HepG2 (cell line): ENCODE data around the gene NDRG3. TPM values are rescaled to one million over a fixed set of nuclear protein-coding genes. Genes with fewer than 3 reads are reported as not detected.

Source experiments
- ATAC-seq: fragments of 200-7000 bp; cut with Tn5 transposase; 3 replicates; pipeline ENCODE4 v1.9.1; 2020; ENCODE audit warnings: mild to moderate bottlenecking, moderate library complexity
- BruUV-seq: library from RNA; stranded (reverse); fragments of 400-500 nt; replicated peaks from 2 replicates; lab custom pipeline; 2021; lab: Mats Ljungman, UMichigan
- CTCF ChIA-PET: fragments of 300-600 bp; formaldehyde crosslinking; extraction: SDS; loops from one replicate; lab custom pipeline; 2021; ENCODE audit warnings: low total read pairs, inconsistent platforms, low intra/inter-chr PET ratio; lab: Yijun Ruan, JAX
- POLR2A ChIA-PET: fragments of 350-600 bp; sonication (Branson Sonifier 250); formaldehyde crosslinking; loops from one replicate; lab custom pipeline; 2020; ENCODE audit warnings: antibody characterized with exemption, inconsistent platforms; lab: Yijun Ruan, JAX
- DNase-seq: peaks from one replicate; pipeline ENCODE4 v3.0.0-alpha.2; 2015; ENCODE audit warnings: low spot score
- FAIRE-seq: peaks from 3 replicates; lab custom pipeline; 2011; peaks lifted over from hg19 to GRCh38; lab: Jason Lieb, UNC
- H2AFZ ChIP-seq: one replicate; pipeline ENCODE4 v1.6.1; 2011; ENCODE audit warnings: low read length, inconsistent platforms
- H3K27ac ChIP-seq: fragments of 300-600 bp; 3 replicates; pipeline ENCODE4 v1.8.0; 2011; ENCODE audit warnings: mixed run types, mild to moderate bottlenecking, mixed read lengths, low read length, inconsistent platforms; ENCODE audit not compliant: insufficient read depth; ENCODE audit errors: extremely low read length
- H3K27me3 ChIP-seq, 2 experiments: fragments of 200-600 bp in 1 of 2; 2 replicates in 1 of 2; 3 replicates in 1 of 2; pipeline versions ENCODE4 v1.6.0 to v1.8.0; 2011; ENCODE audit warnings: low read length in 2 of 2, mild to moderate bottlenecking in 2 of 2, moderate library complexity in 2 of 2, inconsistent platforms in 1 of 2; ENCODE audit not compliant: insufficient read depth in 2 of 2, control insufficient read depth in 1 of 2
- H3K36me3 ChIP-seq, 2 experiments: fragments of 200-600 bp in 1 of 2; replicated peaks in 1 of 2; 2 replicates in 1 of 2; 3 replicates in 1 of 2; pipeline versions ENCODE4 v1.5.1 to v1.8.0; 2011; ENCODE audit warnings: low read length in 2 of 2, inconsistent platforms in 1 of 2; ENCODE audit not compliant: insufficient read depth in 2 of 2, control insufficient read depth in 1 of 2
- H3K4me1 ChIP-seq: 2 replicates; pipeline ENCODE4 v1.5.1; 2012; ENCODE audit warnings: low read length, inconsistent platforms; ENCODE audit not compliant: insufficient read depth
- H3K4me2 ChIP-seq: 2 replicates; pipeline ENCODE4 v1.6.0; 2011; ENCODE audit warnings: low read depth, low read length, inconsistent platforms
- H3K4me3 ChIP-seq, 3 experiments: fragments of 200-600 bp in 1 of 3; sonication (generic), shearing (Covaris generic) in 1 of 3; replicated peaks in 1 of 3; 2 replicates each; pipeline ENCODE4 v1.5.1; 2011 to 2016; ENCODE audit warnings: low read length in 3 of 3, inconsistent platforms in 2 of 3, low read depth in 2 of 3, mild to moderate bottlenecking in 2 of 3, control low read depth in 1 of 3, mixed read lengths in 1 of 3; ENCODE audit not compliant: insufficient read depth in 1 of 3
- H3K79me2 ChIP-seq: one replicate; pipeline ENCODE4 v1.6.1; 2011; ENCODE audit warnings: low read length, inconsistent platforms; ENCODE audit not compliant: insufficient read depth
- H3K9ac ChIP-seq: 2 replicates; pipeline ENCODE4 v1.6.0; 2011; ENCODE audit warnings: mild to moderate bottlenecking, low read depth, low read length, inconsistent platforms; ENCODE audit not compliant: insufficient read depth
- H3K9me3 ChIP-seq: 2 replicates; pipeline ENCODE4 v1.5.1; 2012; ENCODE audit warnings: mild to moderate bottlenecking, low read length
- H4K20me1 ChIP-seq: 2 replicates; pipeline ENCODE4 v1.6.0; 2011; ENCODE audit warnings: inconsistent platforms, mild to moderate bottlenecking, low read length, moderate library complexity; ENCODE audit not compliant: insufficient read depth
- ASH2L ChIP-seq: fragments of 300-600, 200-600 bp; sonication (generic); IDR thresholded peaks from 2 replicates; pipeline ENCODE4 v1.7.0; 2017; ENCODE audit warnings: low read depth, mild to moderate bottlenecking, moderate library complexity, mixed read lengths, low read length; ENCODE audit not compliant: insufficient read length
- BHLHE40 ChIP-seq: IDR thresholded peaks from 2 replicates; pipeline ENCODE4 v1.6.1; 2011; ENCODE audit warnings: low read length, improper control_type of control experiment
- DRAP1 ChIP-seq: IDR thresholded peaks from 2 replicates; pipeline ENCODE4 v1.6.1; 2016; ENCODE audit warnings: missing genetic modification reagents, missing compliant biosample characterization
- E2F1 ChIP-seq: sonication (generic); formaldehyde crosslinking; IDR thresholded peaks from 2 replicates; pipeline ENCODE4 v1.5.0; 2020; ENCODE audit warnings: missing genetic modification reagents
- HIVEP1 ChIP-seq: sonication (generic); formaldehyde crosslinking; IDR thresholded peaks from 2 replicates; pipeline ENCODE4 v1.4.0; 2020; ENCODE audit warnings: mild to moderate bottlenecking, missing genetic modification reagents
- JUN ChIP-seq: sonication (generic); formaldehyde crosslinking; IDR thresholded peaks from 2 replicates; pipeline ENCODE4 v1.4.0; 2020; ENCODE audit warnings: mild to moderate bottlenecking, missing genetic modification reagents
- KMT2B ChIP-seq: IDR thresholded peaks from 2 replicates; pipeline ENCODE4 v1.6.1; 2016; ENCODE audit warnings: missing genetic modification reagents, missing compliant biosample characterization
- MAFG ChIP-seq: sonication (generic); formaldehyde crosslinking; IDR thresholded peaks from 2 replicates; pipeline ENCODE4 v1.5.1; 2020; ENCODE audit warnings: mild to moderate bottlenecking, missing genetic modification reagents
- MIXL1 ChIP-seq: IDR thresholded peaks from 2 replicates; pipeline ENCODE4 v1.6.1; 2016
- RAD51 ChIP-seq: fragments of 450-650 bp; IDR thresholded peaks from 2 replicates; pipeline ENCODE4 v1.6.1; 2016; ENCODE audit warnings: borderline replicate concordance
- REXO4 ChIP-seq: sonication (generic); formaldehyde crosslinking; IDR thresholded peaks from 2 replicates; pipeline ENCODE4 v1.8.0; 2022; ENCODE audit warnings: missing genetic modification reagents, mild to moderate bottlenecking, borderline replicate concordance
- SRSF9 ChIP-seq: fragments of 200-400 bp; formaldehyde crosslinking; IDR thresholded peaks from 2 replicates; pipeline ENCODE4 v1.6.1; 2018; ENCODE audit warnings: borderline replicate concordance, mild to moderate bottlenecking, low read depth, low read length; ENCODE audit not compliant: insufficient read depth, poor library complexity, severe bottlenecking
- STAT5B ChIP-seq: sonication (generic); formaldehyde crosslinking; IDR thresholded peaks from 2 replicates; pipeline ENCODE4 v1.4.0; 2020; ENCODE audit warnings: missing genetic modification reagents
- TCF7L2 ChIP-seq: IDR thresholded peaks from 2 replicates; pipeline ENCODE4 v1.6.1; 2011; ENCODE audit warnings: mild to moderate bottlenecking, low read depth, low read length, moderate library complexity
- ZBTB21 ChIP-seq: sonication (generic); formaldehyde crosslinking; IDR thresholded peaks from 2 replicates; pipeline ENCODE4 v1.4.0; 2020; ENCODE audit warnings: missing genetic modification reagents
- ZNF143 ChIP-seq: sonication (generic); formaldehyde crosslinking; IDR thresholded peaks from 2 replicates; pipeline ENCODE4 v1.4.0; 2020; ENCODE audit warnings: missing genetic modification reagents
- ZNF432 ChIP-seq: sonication (generic); formaldehyde crosslinking; IDR thresholded peaks from 2 replicates; pipeline ENCODE4 v1.5.0; 2020; ENCODE audit warnings: missing genetic modification reagents, mild to moderate bottlenecking, borderline replicate concordance
- ZNF607 ChIP-seq: sonication (generic); formaldehyde crosslinking; IDR thresholded peaks from 2 replicates; pipeline ENCODE4 v1.5.1; 2020; ENCODE audit warnings: missing genetic modification reagents, mild to moderate bottlenecking, borderline replicate concordance
- ZNF773 ChIP-seq: sonication (generic); formaldehyde crosslinking; IDR thresholded peaks from 2 replicates; pipeline ENCODE4 v1.4.0; 2020; ENCODE audit warnings: missing genetic modification reagents, borderline replicate concordance
- WGBS: methylation state at CpG from one replicate; pipeline ENCODE4 v1.1.6; 2017; ENCODE audit warnings: low lambda C conversion rate; 5-methylcytosine and 5-hydroxymethylcytosine counted together
- in situ Hi-C: cut with HindIII; loops from 2 replicates; pipeline ENCODE4 v1.10.0; 2017; ENCODE audit warnings: low pct_unique_long_range_greater_than_20kb; ENCODE audit not compliant: extremely low pct_ligation_motif_present
- intact Hi-C: fragments of 100-400 bp; cut with micrococcal nuclease; formaldehyde crosslinking; loops from one replicate; pipeline ENCODE4 v1.10.0; 2022; ENCODE audit not compliant: unreplicated experiment
- polyA plus RNA-seq, 8 experiments: library from polyadenylated mRNA; depleted of rRNA in 3 of 8; stranded (reverse) in 7 of 8; unstranded in 1 of 8; fragments of >200 nt; fragmentation: Illumina TruSeq in 4 of 8; extraction: Trizol in 4 of 8; gene quantifications; 2 replicates each; pipeline versions ENCODE4 v1.2.1 to v1.2.3, GENCODE V29; 2011 to 2016; ENCODE audit warnings: low read depth in 4 of 8, missing spikeins in 1 of 8, mixed read lengths in 1 of 8; ENCODE audit not compliant: insufficient read depth in 1 of 8
- total RNA-seq, 5 experiments: library from RNA; depleted of rRNA; stranded (reverse); fragments of >200 nt; fragmentation: Illumina TruSeq; extraction: Trizol; gene quantifications; 2 replicates each; pipeline ENCODE4 v1.2.3, GENCODE V29; 2016; ENCODE audit warnings: low read depth in 1 of 5
- TF ChIP-seq, protein P1 (sequence below): sonication (generic); formaldehyde crosslinking; IDR thresholded peaks from 2 replicates; pipeline ENCODE4 v1.8.1; 2023; ENCODE audit warnings: mild to moderate bottlenecking, missing genetic modification reagents, borderline replicate concordance

The NDRG3 gene
- total and polyA plus RNA-seq, 2 of the 13 experiments (the other 11 are each of a cell fraction or from before 2014, with no cell fraction given) = 36.0 to 40.5 TPM

GRCh38 chr20:36658300-36658699 lies 87.6 kb downstream of the NDRG3 start:
- POLR2A ChIA-PET = interaction anchor here (1.0 kb wide), 1 partner anchor 12 kb away, joined by 3 read pairs; no protein-coding TSS in a partner anchor

DNA sequence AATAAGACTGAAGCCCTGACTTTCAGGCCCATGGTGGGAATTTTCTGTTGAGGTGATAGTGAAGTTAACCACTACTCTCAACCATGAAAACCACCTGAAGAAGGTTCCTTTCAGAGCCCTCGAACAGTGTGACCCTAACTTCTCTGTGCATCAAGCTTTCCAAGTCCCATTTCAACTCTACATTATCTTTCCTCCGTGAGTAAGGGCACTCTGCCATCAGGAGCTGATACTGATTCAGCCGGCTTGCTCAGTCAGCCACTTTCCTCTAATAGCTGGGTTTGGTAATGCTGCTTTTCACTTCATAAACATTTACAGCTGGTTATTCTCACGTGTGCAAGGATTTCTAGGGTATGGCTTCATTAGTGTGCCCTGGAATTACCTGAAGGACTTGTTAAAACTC lies 89.2 kb downstream of the NDRG3 start:
- Histone ChIP-seq H3K4me2 (no peak overlapping the region), H4K20me1 (no peaks in the 10 kb centered on the region), H3K36me3 (peaks cover 10 to 36% of the 10 kb centered on the region in 2 experiments), H3K4me3 (no peak overlapping the region), H3K27me3 (no peaks in the 10 kb centered on the region), H3K9ac (no peak overlapping the region), H3K27ac (no peak overlapping the region), H2AFZ (no peak overlapping the region), H3K4me1 (no peaks in the 10 kb centered on the region), H3K9me3 (no peaks in the 10 kb centered on the region), H3K79me2 (no peaks in the 10 kb centered on the region)
- FAIRE-seq (no peak), ATAC-seq (no peak), DNase-seq (no peak)
- in situ Hi-C loops (no loop called here), intact Hi-C loops (no loop called here)
- POLR2A ChIA-PET = interaction anchor here (1.4 to 1.5 kb wide), 2 partner anchors 9 to 21 kb away, joined by 4 to 5 read pairs; no protein-coding TSS in a partner anchor
- BruUV-seq = no TSS peak
- WGBS = 95% methylated on average over 4 of the region's 4 CpGs
- CTCF ChIA-PET = no interaction called here
- TF ChIP-seq BHLHE40 (no peak), ASH2L (no peak), ZBTB21 (no peak), SRSF9 (no peak), MIXL1 (CRISPR knock-in tag) (no peak), HIVEP1 (no peak), ZNF432 (CRISPR knock-in tag) (no peak), ZNF607 (CRISPR knock-in tag) (no peak), ZNF143 (no peak), REXO4 (CRISPR knock-in tag) (no peak), JUN (no peak), E2F1 (no peak), DRAP1 (no peak), STAT5B (no peak), TCF7L2 (no peak), KMT2B (CRISPR knock-in tag) (no peak), RAD51 (no peak), MAFG (CRISPR knock-in tag) (no peak), ZNF773 (CRISPR knock-in tag) (no peak)

More at GRCh38 chr20:36658300-36658699, 87.6 kb downstream of the NDRG3 start:
- intact Hi-C loops = no loop called here
- TF ChIP-seq, protein P1, sequence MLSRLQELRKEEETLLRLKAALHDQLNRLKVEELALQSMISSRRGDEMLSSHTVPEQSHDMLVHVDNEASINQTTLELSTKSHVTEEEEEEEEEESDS (CRISPR knock-in tag) = no peak
- TF ChIP-seq, all 625 proteins: peak for 0
- Histone ChIP-seq H3K4me3 (no peak overlapping the region), H3K27me3 (no peaks in the 10 kb centered on the region), H3K79me2 (no peaks in the 10 kb centered on the region), H3K9me3 (no peaks in the 10 kb centered on the region), H3K9ac (no peak overlapping the region), H4K20me1 (no peaks in the 10 kb centered on the region), H3K4me1 (no peaks in the 10 kb centered on the region), H2AFZ (no peak overlapping the region), H3K27ac (no peak overlapping the region), H3K4me2 (no peak overlapping the region), H3K36me3 (peaks cover 7 to 37% of the 10 kb centered on the region in 2 experiments; a peak in 4 of 5 replicates)
- no peak for ATAC-seq
- WGBS = 96% methylated on average over 3 of the region's 3 CpGs
- no peak for FAIRE-seq
- in situ Hi-C loops = no loop called here
- no TSS peak for BruUV-seq
- no peak for DNase-seq
- CTCF ChIA-PET = no interaction called here
